SU-DHL-6 (cell line): Measurements from ENCODE around the gene PEX10.

ENCODE experiments used
- H2AFZ ChIP-seq: fragments of 200-600 bp; sonication (generic); 2 replicates; pipeline ENCODE4 v1.6.1; 2014; ENCODE audit warnings: low read depth, mild to moderate bottlenecking, moderate library complexity, mixed read lengths, antibody characterized with exemption, low read length; ENCODE audit not compliant: severe bottlenecking
- H3F3A ChIP-seq: fragments of 200-600 bp; shearing (Covaris generic); 2 replicates; pipeline ENCODE4 v1.6.0; 2016; ENCODE audit warnings: antibody characterized with exemption, mild to moderate bottlenecking; ENCODE audit not compliant: insufficient read depth
- H3K27ac ChIP-seq: fragments of 200-600 bp; sonication (generic); 2 replicates; pipeline ENCODE4 v1.5.1; 2016; ENCODE audit warnings: low read depth, mild to moderate bottlenecking, low read length, moderate library complexity, mixed read lengths
- H3K27me3 ChIP-seq: fragments of 200-600 bp; sonication (generic), shearing (Covaris generic); 2 replicates; pipeline ENCODE4 v1.6.0; 2014; ENCODE audit warnings: mild to moderate bottlenecking, low read length
- H3K36me3 ChIP-seq: fragments of 200-600 bp; sonication (generic); 2 replicates; pipeline ENCODE4 v1.6.1; 2014; ENCODE audit warnings: mild to moderate bottlenecking, low read length, mixed read lengths
- H3K4me2 ChIP-seq: fragments of 300-600, 200-600 bp; shearing (Covaris generic), sonication (generic); 2 replicates; pipeline ENCODE4 v1.6.0; 2014; ENCODE audit warnings: low read length, low read depth, mild to moderate bottlenecking; ENCODE audit not compliant: poor library complexity, severe bottlenecking
- H3K4me3 ChIP-seq: fragments of 200-600 bp; sonication (generic); 2 replicates; pipeline ENCODE4 v1.5.1; 2014; ENCODE audit warnings: antibody characterized with exemption, low read length, mild to moderate bottlenecking, mixed read lengths; ENCODE audit not compliant: insufficient read depth, poor library complexity, severe bottlenecking
- H3K79me2 ChIP-seq: fragments of 200-600 bp; sonication (generic); 2 replicates; pipeline ENCODE4 v1.6.1; 2014; ENCODE audit warnings: mild to moderate bottlenecking, low read length, moderate library complexity; ENCODE audit not compliant: insufficient read depth
- H3K9ac ChIP-seq: fragments of 200-600 bp; sonication (generic); 2 replicates; pipeline ENCODE4 v1.7.0; 2014; ENCODE audit warnings: mild to moderate bottlenecking, low read length
- H3K9me2 ChIP-seq: fragments of 200-600 bp; sonication (generic); replicated peaks from 2 replicates; pipeline ENCODE4 v1.6.1; 2014; ENCODE audit warnings: low read length; ENCODE audit not compliant: insufficient read depth
- H3K9me3 ChIP-seq: fragments of 200-600 bp; sonication (generic); 2 replicates; pipeline ENCODE4 v1.6.1; 2014; ENCODE audit warnings: low read length, mixed read lengths; ENCODE audit not compliant: insufficient read depth
- H4K20me1 ChIP-seq: fragments of 200-600 bp; sonication (generic); 2 replicates; pipeline ENCODE4 v1.6.1; 2014; ENCODE audit warnings: low read depth, mild to moderate bottlenecking, antibody characterized with exemption, low read length, moderate library complexity, mixed read lengths
- CTCF ChIP-seq: fragments of 200-600 bp; sonication (generic); IDR thresholded peaks from one replicate; pipeline ENCODE4 v1.5.1; 2017; ENCODE audit warnings: antibody characterized with exemption, mild to moderate bottlenecking, low read length, moderate library complexity; ENCODE audit not compliant: insufficient read depth, poor library complexity, severe bottlenecking
- EZH2phosphoT487 ChIP-seq: fragments of 200-600 bp; sonication (generic), shearing (Covaris generic); conservative IDR thresholded peaks from 2 replicates; pipeline ENCODE4 v1.6.1; 2018; ENCODE audit warnings: mild to moderate bottlenecking, antibody characterized with exemption, low read length, moderate library complexity, mixed read lengths

PEX10 gene

GRCh38 chr1:2444138-2444591, 31.8 kb upstream of the PEX10 start:
- Histone ChIP-seq H3K27me3 (no peaks in the 10 kb centered on the region), H3K36me3 (no peaks in the 10 kb centered on the region), H3K4me2 (no peak overlapping the region), H3K27ac (no peak overlapping the region), H2AFZ (no peak overlapping the region), H3K9ac (no peak overlapping the region), H3K4me3 (no peak overlapping the region), H3K9me3 (no peaks in the 10 kb centered on the region), H3F3A (no peaks in the 10 kb centered on the region), H3K9me2 (no peaks in the 10 kb centered on the region), H3K79me2 (no peaks in the 10 kb centered on the region), H4K20me1 (no peaks in the 10 kb centered on the region)
- no peak for TF ChIP-seq CTCF
- TF ChIP-seq EZH2phosphoT487, result no peak

- Histone ChIP-seq H3K9ac (no peak overlapping the region), H3K4me3 (no peak overlapping the region), H3K4me2 (no peak overlapping the region), H3K9me3 (no peaks in the 10 kb centered on the region), H3K9me2 (no peaks in the 10 kb centered on the region), H3K27me3 (no peaks in the 10 kb centered on the region), H3K36me3 (no peaks in the 10 kb centered on the region), H2AFZ (no peak overlapping the region), H3K27ac (no peak overlapping the region), H3F3A (no peaks in the 10 kb centered on the region), H3K79me2 (no peaks in the 10 kb centered on the region), H4K20me1 (no peaks in the 10 kb centered on the region)
- TF ChIP-seq CTCF (no peak), EZH2phosphoT487 (no peak)
Measured at GRCh38 chr1:2443277-2444137, 31.1 kb upstream of the PEX10 start.

GRCh38 chr1:2442661-2443060, 30.3 kb upstream of the PEX10 start:
- Histone ChIP-seq H3K27me3 (no peaks in the 10 kb centered on the region), H3K79me2 (no peaks in the 10 kb centered on the region), H3K4me2 (no peak overlapping the region), H3K9ac (no peak overlapping the region), H3K27ac (no peak overlapping the region), H3K4me3 (no peak overlapping the region), H4K20me1 (no peaks in the 10 kb centered on the region), H3K9me2 (no peaks in the 10 kb centered on the region), H3K36me3 (no peaks in the 10 kb centered on the region), H3F3A (no peaks in the 10 kb centered on the region), H3K9me3 (no peaks in the 10 kb centered on the region), H2AFZ (no peak overlapping the region)
- TF ChIP-seq EZH2phosphoT487, result no peak
- TF ChIP-seq CTCF, result no peak
